Left kidney (tissue), 2 donors: ENCODE data around the gene NFATC4. TPM values are rescaled to one million over a fixed set of nuclear protein-coding genes. Genes with fewer than 3 reads are reported as not detected.
"Not testable (repeated sequence)": the region's sequence is repeated elsewhere in the genome, so short reads cannot be mapped to it uniquely, and the experiment has no call there.

Experiments
- DNase-seq: peaks from one replicate; pipeline ENCODE4 v3.0.0-alpha.2; 2013
- polyA plus RNA-seq: library from polyadenylated mRNA; unstranded; fragments of 120-200 nt; gene quantifications from one replicate; pipeline ENCODE4 v1.2.1, GENCODE V29; 2013; ENCODE audit not compliant: insufficient read length

The NFATC4 gene
- polyA plus RNA-seq, 1 donor: 70.3 TPM

GRCh38 chr14:24366721-24367513 is 1.1 kb upstream of the NFATC4 start:
- peak; percentile 98 for DNase-seq

GRCh38 chr14:24368212-24368561 is 203 bp downstream of the NFATC4 start:
- DNase-seq: peak; percentile 31

GRCh38 chr14:24368562-24369252 is 723 bp downstream of the NFATC4 start:
- peak; percentile 80 for DNase-seq

GRCh38 chr14:24369463-24369862 is 1.5 kb downstream of the NFATC4 start:
- no peak for DNase-seq

- no peak for DNase-seq
These were observed 2.1 kb downstream of the NFATC4 start for GRCh38 chr14:24369907-24370687.

- DNase-seq: no peak
These were observed 2.8 kb downstream of the NFATC4 start for GRCh38 chr14:24370748-24371147.

GRCh38 chr14:24371605-24372004 is 3.6 kb downstream of the NFATC4 start:
- not testable (repeated sequence) for DNase-seq

GRCh38 chr14:24372701-24373416 is 4.9 kb downstream of the NFATC4 start:
- DNase-seq: no peak

- DNase-seq: no peak
These were observed 8.6 kb downstream of the NFATC4 start for GRCh38 chr14:24376448-24377070.

- DNase-seq: no peak
These were observed 9.1 kb downstream of the NFATC4 start for GRCh38 chr14:24377126-24377525.

- DNase-seq: no peak
These were observed 9.7 kb downstream of the NFATC4 start for GRCh38 chr14:24377657-24378056.

GRCh38 chr14:24378327-24378726 is 10.3 kb downstream of the NFATC4 start:
- DNase-seq: no peak

GRCh38 chr14:24378981-24379906 is 11.3 kb downstream of the NFATC4 start:
- DNase-seq: no peak

- DNase-seq: no peak
These were observed 12.1 kb downstream of the NFATC4 start for GRCh38 chr14:24379907-24380730.

- DNase-seq: no peak
These were observed 13.5 kb downstream of the NFATC4 start for GRCh38 chr14:24381363-24382063.

- no peak for DNase-seq
These were observed 14.0 kb downstream of the NFATC4 start for GRCh38 chr14:24382064-24382371.

GRCh38 chr14:24384169-24384568 is 16.2 kb downstream of the NFATC4 start:
- no peak for DNase-seq

- DNase-seq: no peak
These were observed 17.5 kb downstream of the NFATC4 start for GRCh38 chr14:24385524-24385923.

GRCh38 chr14:24387009-24387345 is 19.0 kb downstream of the NFATC4 start:
- DNase-seq: no peak
